GM12878 (cell line): ENCODE data around the gene KCNAB3. TPM values are rescaled to one million over a fixed set of nuclear protein-coding genes. Genes with fewer than 3 reads are reported as not detected.

Source experiments
- ATF7 ChIP-seq: fragments of 450-650 bp; IDR thresholded peaks from 2 replicates; pipeline ENCODE4 v1.6.1; 2016; ENCODE audit warnings: low read depth, mild to moderate bottlenecking
- BACH1 ChIP-seq: fragments of 450-650 bp; IDR thresholded peaks from 2 replicates; pipeline ENCODE4 v1.6.1; 2017; ENCODE audit warnings: mild to moderate bottlenecking, borderline replicate concordance
- CUX1 ChIP-seq: IDR thresholded peaks from 2 replicates; pipeline ENCODE4 v1.6.1; 2012; ENCODE audit warnings: improper control_type of control experiment, low read depth, low read length; ENCODE audit not compliant: insufficient replicate concordance
- E2F4 ChIP-seq: IDR thresholded peaks from 2 replicates; pipeline ENCODE4 v1.6.1; 2012; ENCODE audit warnings: low read depth, low read length, improper control_type of control experiment
- ESRRA ChIP-seq: IDR thresholded peaks from 2 replicates; pipeline ENCODE4 v1.6.1; 2012; ENCODE audit warnings: mild to moderate bottlenecking, low read length, improper control_type of control experiment
- FOXK2 ChIP-seq: fragments of 450-650 bp; IDR thresholded peaks from 2 replicates; pipeline ENCODE4 v1.6.1; 2017; ENCODE audit warnings: mild to moderate bottlenecking, moderate library complexity
- FOXM1 ChIP-seq: IDR thresholded peaks from 2 replicates; pipeline ENCODE4 v1.6.1; 2012; ENCODE audit warnings: low read depth, mild to moderate bottlenecking, inconsistent platforms, low read length, moderate library complexity
- IRF4 ChIP-seq: IDR thresholded peaks from 2 replicates; pipeline ENCODE4 v1.6.1; 2011; ENCODE audit warnings: low read depth, low read length
- LARP7 ChIP-seq: fragments of 450-650 bp; IDR thresholded peaks from 2 replicates; pipeline ENCODE4 v1.6.1; 2017; ENCODE audit warnings: mild to moderate bottlenecking
- PKNOX1 ChIP-seq: fragments of 450-650 bp; IDR thresholded peaks from 2 replicates; pipeline ENCODE4 v1.6.1; 2016; ENCODE audit warnings: mild to moderate bottlenecking
- STAT3 ChIP-seq: IDR thresholded peaks from 2 replicates; pipeline ENCODE4 v1.6.1; 2011; ENCODE audit warnings: low read depth, low read length, improper control_type of control experiment
- YBX1 ChIP-seq: fragments of 450-650 bp; IDR thresholded peaks from 2 replicates; pipeline ENCODE4 v1.6.1; 2016; ENCODE audit warnings: antibody characterized with exemption
- ZBTB40 ChIP-seq: fragments of 450-650 bp; IDR thresholded peaks from 2 replicates; pipeline ENCODE4 v1.6.1; 2016; ENCODE audit warnings: mild to moderate bottlenecking, moderate library complexity, borderline replicate concordance
- ZNF687 ChIP-seq: fragments of 450-650 bp; IDR thresholded peaks from 2 replicates; pipeline ENCODE4 v1.6.1; 2017; ENCODE audit warnings: mild to moderate bottlenecking, moderate library complexity
- polyA plus RNA-seq, 11 experiments: library from polyadenylated mRNA; depleted of rRNA in 4 of 11; unstranded in 6 of 11; stranded (reverse) in 5 of 11; fragments of >200 nt; fragmentation: Nextera tagmentation in 4 of 11; fragmentation: Illumina TruSeq in 1 of 11; extraction: Ambion mirVana in 4 of 11; extraction: Trizol in 1 of 11; gene quantifications; 1 replicate in 1 of 11; 2 replicates in 10 of 11; pipeline versions ENCODE4 v1.2.1 to v1.2.3, GENCODE V29; 2011 to 2016; ENCODE audit warnings: inconsistent platforms in 2 of 11, missing spikeins in 2 of 11, low read depth in 1 of 11
- total RNA-seq, 4 experiments: library from RNA; depleted of rRNA in 3 of 4; stranded (reverse); fragments of >200 nt in 3 of 4; fragmentation: Illumina TruSeq in 1 of 4; extraction: Trizol in 1 of 4; gene quantifications; 2 replicates each; pipeline versions ENCODE4 v1.2.1 to v1.2.3, GENCODE V29; 2013 to 2021

KCNAB3 gene
- total and polyA plus RNA-seq, 10 of the 15 experiments (the other 5 are each of a cell fraction or from before 2014, with no cell fraction given): 0.22 to 7.9 (median 1.8) TPM

- TF ChIP-seq FOXK2 (no peak), CUX1 (no peak), PKNOX1 (peak; percentile 97), STAT3 (no peak), ZNF687 (no peak), BACH1 (peak; percentile 65), ATF7 (peak; percentile 100), ZBTB40 (peak; percentile 91), E2F4 (no peak), FOXM1 (no peak), ESRRA (no peak), YBX1 (no peak), LARP7 (peak; percentile 15; the same call in 1 of the 2 replicates), IRF4 (no peak)
Observed at GRCh38 chr17:7931709-7932482, 2.2 kb upstream of the KCNAB3 start, which contains the start of the genes CNTROB and TRAPPC1 (continued).
